K562 (cell line): ENCODE measurements around the gene DAB1. TPM values are rescaled to one million over a fixed set of nuclear protein-coding genes. Genes with fewer than 3 reads are reported as not detected.
A peak's percentile ranks its signal among the peaks of the same experiment; 100 is the strongest.

ENCODE experiments used
- ATAC-seq: fragments of 200-7000 bp; cut with Tn5 transposase; 3 replicates; pipeline ENCODE4 v1.9.1; 2020; ENCODE audit warnings: moderate library complexity
- BruUV-seq: library from RNA; stranded (reverse); fragments of 400-500 nt; replicated peaks from 2 replicates; lab custom pipeline; 2021; lab: Mats Ljungman, UMichigan
- CTCF ChIA-PET: fragments of 300-600 bp; formaldehyde crosslinking; extraction: SDS; loops from one replicate; lab custom pipeline; 2021; ENCODE audit warnings: low intra/inter-chr PET ratio; lab: Yijun Ruan, JAX
- POLR2A ChIA-PET: fragments of 300-600, 350-650 bp; sonication (Branson Sonifier 250); formaldehyde crosslinking; extraction: SDS; loops from one replicate; lab custom pipeline; 2021; ENCODE audit warnings: antibody characterized with exemption, inconsistent platforms; lab: Yijun Ruan, JAX
- DNase-seq, 4 experiments: peaks; one replicate each; pipeline versions ENCODE4 v3.0.0 to v3.0.0-alpha.2; 2011 to 2018; ENCODE audit warnings: low spot score in 3 of 4, mixed read lengths in 3 of 4; ENCODE audit errors: extremely low read depth in 1 of 4
- FAIRE-seq: peaks from 2 replicates; lab custom pipeline; 2011; peaks lifted over from hg19 to GRCh38; lab: Jason Lieb, UNC
- H2AFZ ChIP-seq: 2 replicates; pipeline ENCODE4 v1.6.0; 2011; ENCODE audit warnings: low read depth, low read length, control low read depth, inconsistent platforms
- H3K27ac ChIP-seq: fragments of 200-600 bp; 3 replicates; pipeline ENCODE4 v1.8.0; 2011; ENCODE audit warnings: low read depth, mild to moderate bottlenecking, control low read depth, inconsistent platforms, low read length, moderate library complexity, mixed read lengths; ENCODE audit errors: extremely low read depth
- H3K27me3 ChIP-seq, 2 experiments: fragments of 300-600 bp in 1 of 2; 2 replicates in 1 of 2; 3 replicates in 1 of 2; pipeline versions ENCODE4 v1.6.0 to v1.8.0; 2011; ENCODE audit warnings: inconsistent platforms in 2 of 2, low read length in 2 of 2, mild to moderate bottlenecking in 1 of 2, mixed read lengths in 1 of 2, moderate library complexity in 1 of 2; ENCODE audit not compliant: control insufficient read depth in 2 of 2, insufficient read depth in 2 of 2
- H3K36me3 ChIP-seq: fragments of 300-600 bp; 3 replicates; pipeline ENCODE4 v1.8.0; 2011; ENCODE audit warnings: mild to moderate bottlenecking, low read length, inconsistent platforms; ENCODE audit not compliant: control insufficient read depth, insufficient read depth
- H3K4me1 ChIP-seq, 2 experiments: fragments of 200-600 bp in 1 of 2; replicated peaks in 1 of 2; 2 replicates in 1 of 2; 3 replicates in 1 of 2; pipeline versions ENCODE4 v1.5.1 to v1.8.0; 2011; ENCODE audit warnings: inconsistent platforms in 2 of 2, low read length in 2 of 2, mild to moderate bottlenecking in 1 of 2, mixed read lengths in 1 of 2, moderate library complexity in 1 of 2; ENCODE audit not compliant: control insufficient read depth in 2 of 2, insufficient read depth in 2 of 2
- H3K4me2 ChIP-seq: 2 replicates; pipeline ENCODE4 v1.6.1; 2011; ENCODE audit warnings: low read length, control low read depth, inconsistent platforms, mixed read lengths; ENCODE audit not compliant: insufficient read depth
- H3K4me3 ChIP-seq: fragments of 200-600 bp; sonication (generic), shearing (Covaris generic); 2 replicates; pipeline ENCODE4 v1.5.1; 2016; ENCODE audit warnings: control low read depth, inconsistent platforms
- H3K79me2 ChIP-seq: fragments of 200-600 bp; 3 replicates; pipeline ENCODE4 v1.8.0; 2011; ENCODE audit warnings: low read length, inconsistent platforms; ENCODE audit not compliant: control insufficient read depth, insufficient read depth
- H3K9ac ChIP-seq, 2 experiments: 2 replicates each; pipeline versions ENCODE4 v1.6.0 to v1.6.1; 2011; ENCODE audit warnings: low read depth in 2 of 2, low read length in 2 of 2, control low read depth in 1 of 2, inconsistent platforms in 1 of 2, mild to moderate bottlenecking in 1 of 2, mixed read lengths in 1 of 2; ENCODE audit not compliant: insufficient read depth in 1 of 2
- H3K9me1 ChIP-seq: one replicate; pipeline ENCODE4 v1.6.0; 2011; ENCODE audit warnings: inconsistent platforms, mild to moderate bottlenecking, low read length, moderate library complexity; ENCODE audit not compliant: control insufficient read depth, insufficient read depth
- H3K9me3 ChIP-seq: replicated peaks from 2 replicates; pipeline ENCODE4 v1.5.1; 2011; ENCODE audit warnings: low read depth, low read length, inconsistent platforms; ENCODE audit not compliant: control insufficient read depth, insufficient read depth
- H4K20me1 ChIP-seq: replicated peaks from 2 replicates; pipeline ENCODE4 v1.6.1; 2011; ENCODE audit warnings: low read length, inconsistent platforms, mixed read lengths; ENCODE audit not compliant: control insufficient read depth, insufficient read depth
- CTCF ChIP-seq, 3 experiments: IDR thresholded peaks in 2 of 3; conservative IDR thresholded peaks in 1 of 3; 2 replicates each; pipeline ENCODE4 v1.5.1; 2011 to 2012; ENCODE audit warnings: low read length in 3 of 3, mild to moderate bottlenecking in 3 of 3, control low read depth in 2 of 3, improper control_type of control experiment in 1 of 3, inconsistent platforms in 1 of 3, low read depth in 1 of 3, mixed read lengths in 1 of 3, moderate library complexity in 1 of 3; ENCODE audit not compliant: insufficient read depth in 2 of 3
- ETS2 ChIP-seq: IDR thresholded peaks from 2 replicates; pipeline ENCODE4 v1.6.1; 2016; ENCODE audit warnings: borderline replicate concordance, missing genetic modification characterization, mild to moderate bottlenecking, moderate library complexity, missing compliant biosample characterization; ENCODE audit not compliant: poor library complexity, severe bottlenecking
- NEUROD1 ChIP-seq: fragments of 150-350 bp; IDR thresholded peaks from 2 replicates; pipeline ENCODE4 v1.6.1; 2014; ENCODE audit warnings: borderline replicate concordance, low read length, low read depth; ENCODE audit not compliant: partially characterized antibody
- NFIC ChIP-seq: fragments of 450-650 bp; IDR thresholded peaks from 2 replicates; pipeline ENCODE4 v1.6.1; 2017; ENCODE audit warnings: mild to moderate bottlenecking, inconsistent platforms
- NR2C1 ChIP-seq, 2 experiments: fragments of 450-650 bp; IDR thresholded peaks; 2 replicates each; pipeline ENCODE4 v1.6.1; 2017; ENCODE audit warnings: mild to moderate bottlenecking in 2 of 2, antibody characterized with exemption in 1 of 2, inconsistent platforms in 1 of 2, missing compliant biosample characterization in 1 of 2, missing genetic modification characterization in 1 of 2
- SRSF7 ChIP-seq: fragments of 200-400 bp; formaldehyde crosslinking; optimal IDR thresholded peaks from 2 replicates; pipeline ENCODE3; 2017; ENCODE audit warnings: mild to moderate bottlenecking, low read depth, low read length
- XRCC3 ChIP-seq: fragments of 450-650 bp; IDR thresholded peaks from 2 replicates; pipeline ENCODE4 v1.6.1; 2017; ENCODE audit warnings: mild to moderate bottlenecking, moderate library complexity
- ZNF3 ChIP-seq: fragments of 250-450 bp; sonication (Bioruptor Pico); IDR thresholded peaks from 2 replicates; pipeline ENCODE4 v1.5.0; 2021; ENCODE audit warnings: mild to moderate bottlenecking, moderate library complexity
- WGBS: fragments of 100-300 bp; shearing (Covaris generic); methylation state at CpG from one replicate; pipeline ENCODE4 v1.1.6; 2016; ENCODE audit warnings: low coverage, mixed read lengths; ENCODE audit not compliant: insufficient coverage; ENCODE audit errors: missing lambda C conversion rate; 5-methylcytosine and 5-hydroxymethylcytosine counted together
- in situ Hi-C: fragments of 300-500 bp; cut with MboI; formaldehyde crosslinking; loops from 4 replicates; pipeline ENCODE4 v1.15.0; 2018; ENCODE audit warnings: inconsistent platforms, mixed read lengths
- intact Hi-C: fragments of 100-400 bp; cut with micrococcal nuclease; formaldehyde crosslinking; loops from 2 replicates; pipeline ENCODE4 v1.14.2; 2022
- polyA plus RNA-seq, 8 experiments: library from polyadenylated mRNA; depleted of rRNA in 4 of 8; stranded (reverse) in 5 of 8; unstranded in 3 of 8; fragments of >200 nt; fragmentation: Nextera tagmentation in 2 of 8; fragmentation: Illumina TruSeq in 1 of 8; extraction: Ambion mirVana in 2 of 8; extraction: Trizol in 1 of 8; gene quantifications; 2 replicates each; pipeline versions ENCODE4 v1.2.1 to v1.2.3, GENCODE V29; 2011 to 2014; ENCODE audit warnings: inconsistent platforms in 1 of 8, missing spikeins in 1 of 8
- total RNA-seq, 7 experiments: library from RNA; depleted of rRNA in 6 of 7; stranded (reverse); fragments of >200 nt in 6 of 7; fragmentation: Illumina TruSeq in 2 of 7; extraction: Trizol in 2 of 7; gene quantifications; 2 replicates each; pipeline versions ENCODE4 v1.2.1 to v1.2.3, GENCODE V29; 2011 to 2021; ENCODE audit warnings: low replicate concordance in 1 of 7
- TF ChIP-seq, protein P1 (sequence below): sonication (generic); formaldehyde crosslinking; IDR thresholded peaks from 2 replicates; pipeline ENCODE4 v1.8.0; 2023; ENCODE audit warnings: mild to moderate bottlenecking, missing genetic modification reagents
- TF ChIP-seq, protein P2 (sequence below): sonication (generic); formaldehyde crosslinking; IDR thresholded peaks from 2 replicates; pipeline ENCODE4 v1.8.1; 2023; ENCODE audit warnings: mild to moderate bottlenecking, missing genetic modification reagents

Gene DAB1
- total and polyA plus RNA-seq, 9 of the 15 experiments (the other 6 are each of a cell fraction or from before 2014, with no cell fraction given), result not detected

DNA sequence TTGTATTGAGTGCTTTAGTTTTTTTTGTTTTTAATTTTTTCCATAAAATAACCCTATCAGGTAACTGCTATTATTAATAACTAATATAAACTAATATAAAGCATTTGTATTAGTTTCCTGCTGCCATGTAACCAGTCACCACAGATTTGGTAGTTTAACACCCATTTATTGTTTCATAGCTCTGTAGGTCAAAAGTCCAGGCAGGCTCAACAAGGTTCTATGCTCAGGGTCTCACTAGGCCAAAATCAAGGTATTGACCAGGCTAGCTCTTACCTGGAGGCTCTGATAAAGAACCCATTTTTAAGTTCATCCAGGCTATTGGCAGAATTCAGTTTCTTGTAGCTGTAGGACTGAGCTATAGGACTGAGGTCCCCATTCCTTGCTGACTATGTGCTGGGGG is 189.4 kb downstream of the DAB1 start (continued):
- TF ChIP-seq, protein P1, sequence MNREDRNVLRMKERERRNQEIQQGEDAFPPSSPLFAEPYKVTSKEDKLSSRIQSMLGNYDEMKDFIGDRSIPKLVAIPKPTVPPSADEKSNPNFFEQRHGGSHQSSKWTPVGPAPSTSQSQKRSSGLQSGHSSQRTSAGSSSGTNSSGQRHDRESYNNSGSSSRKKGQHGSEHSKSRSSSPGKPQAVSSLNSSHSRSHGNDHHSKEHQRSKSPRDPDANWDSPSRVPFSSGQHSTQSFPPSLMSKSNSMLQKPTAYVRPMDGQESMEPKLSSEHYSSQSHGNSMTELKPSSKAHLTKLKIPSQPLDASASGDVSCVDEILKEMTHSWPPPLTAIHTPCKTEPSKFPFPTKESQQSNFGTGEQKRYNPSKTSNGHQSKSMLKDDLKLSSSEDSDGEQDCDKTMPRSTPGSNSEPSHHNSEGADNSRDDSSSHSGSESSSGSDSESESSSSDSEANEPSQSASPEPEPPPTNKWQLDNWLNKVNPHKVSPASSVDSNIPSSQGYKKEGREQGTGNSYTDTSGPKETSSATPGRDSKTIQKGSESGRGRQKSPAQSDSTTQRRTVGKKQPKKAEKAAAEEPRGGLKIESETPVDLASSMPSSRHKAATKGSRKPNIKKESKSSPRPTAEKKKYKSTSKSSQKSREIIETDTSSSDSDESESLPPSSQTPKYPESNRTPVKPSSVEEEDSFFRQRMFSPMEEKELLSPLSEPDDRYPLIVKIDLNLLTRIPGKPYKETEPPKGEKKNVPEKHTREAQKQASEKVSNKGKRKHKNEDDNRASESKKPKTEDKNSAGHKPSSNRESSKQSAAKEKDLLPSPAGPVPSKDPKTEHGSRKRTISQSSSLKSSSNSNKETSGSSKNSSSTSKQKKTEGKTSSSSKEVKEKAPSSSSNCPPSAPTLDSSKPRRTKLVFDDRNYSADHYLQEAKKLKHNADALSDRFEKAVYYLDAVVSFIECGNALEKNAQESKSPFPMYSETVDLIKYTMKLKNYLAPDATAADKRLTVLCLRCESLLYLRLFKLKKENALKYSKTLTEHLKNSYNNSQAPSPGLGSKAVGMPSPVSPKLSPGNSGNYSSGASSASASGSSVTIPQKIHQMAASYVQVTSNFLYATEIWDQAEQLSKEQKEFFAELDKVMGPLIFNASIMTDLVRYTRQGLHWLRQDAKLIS (CRISPR knock-in tag), result no peak
- TF ChIP-seq NFIC (no peak), SRSF7 (no peak), NEUROD1 (no peak)
- TF ChIP-seq, protein P2, sequence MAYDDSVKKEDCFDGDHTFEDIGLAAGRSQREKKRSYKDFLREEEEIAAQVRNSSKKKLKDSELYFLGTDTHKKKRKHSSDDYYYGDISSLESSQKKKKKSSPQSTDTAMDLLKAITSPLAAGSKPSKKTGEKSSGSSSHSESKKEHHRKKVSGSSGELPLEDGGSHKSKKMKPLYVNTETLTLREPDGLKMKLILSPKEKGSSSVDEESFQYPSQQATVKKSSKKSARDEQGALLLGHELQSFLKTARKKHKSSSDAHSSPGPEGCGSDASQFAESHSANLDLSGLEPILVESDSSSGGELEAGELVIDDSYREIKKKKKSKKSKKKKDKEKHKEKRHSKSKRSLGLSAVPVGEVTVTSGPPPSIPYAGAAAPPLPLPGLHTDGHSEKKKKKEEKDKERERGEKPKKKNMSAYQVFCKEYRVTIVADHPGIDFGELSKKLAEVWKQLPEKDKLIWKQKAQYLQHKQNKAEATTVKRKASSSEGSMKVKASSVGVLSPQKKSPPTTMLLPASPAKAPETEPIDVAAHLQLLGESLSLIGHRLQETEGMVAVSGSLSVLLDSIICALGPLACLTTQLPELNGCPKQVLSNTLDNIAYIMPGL, result no peak

- ChIA-PET POLR2A (interaction anchor here (1.6 kb wide), 1 partner anchor 14 kb away, joined by 5 read pairs; no protein-coding TSS in a partner anchor), CTCF (no interaction called here)
- WGBS, result 63% methylated on average over 3 of the region's 3 CpGs
- Histone ChIP-seq H3K9ac (no peak overlapping the region), H3K27ac (no peak overlapping the region), H3K9me1 (no peaks in the 10 kb centered on the region), H3K79me2 (no peaks in the 10 kb centered on the region), H4K20me1 (no peaks in the 10 kb centered on the region), H3K4me2 (no peak overlapping the region), H3K4me3 (no peak overlapping the region), H3K4me1 (peaks cover 2 to 26% of the 10 kb centered on the region in 2 experiments), H3K27me3 (no peaks in the 10 kb centered on the region), H3K9me3 (no peaks in the 10 kb centered on the region), H3K36me3 (no peaks in the 10 kb centered on the region), H2AFZ (peak overlapping the region; percentile 18; the same call in 1 of the 2 replicates)
- intact Hi-C loops, result no loop called here
- in situ Hi-C loops, result no loop called here
- ATAC-seq (no peak), FAIRE-seq (no peak), DNase-seq (peak in 1 of 4 experiments; percentile 24)
- BruUV-seq, result no TSS peak
- peak in 1 of 3 experiments; percentile 10; a peak in 1 of 6 replicates for TF ChIP-seq CTCF (IDR thresholded peaks at IDR 0.05 in 2 of 3, conservative IDR thresholded peaks at IDR 0.05 in 1 of 3; ENCODE audit: insufficient read depth in 2 of 3, low read depth in 1 of 3, low read length in 3 of 3)
- no peak for TF ChIP-seq ZNF3 (CRISPR knock-in tag)
- no peak for TF ChIP-seq NR2C1 (IDR thresholded peaks at IDR 0.05)
- no peak for TF ChIP-seq NR2C1 (tag; IDR thresholded peaks at IDR 0.05)
- TF ChIP-seq XRCC3, result no peak
- no peak for TF ChIP-seq ETS2 (tag)
Measured at GRCh38 chr1:57232500-57232899, 191.4 kb downstream of the DAB1 start.
